Cortex of kidney (tissue), 1 donor: ENCODE measurements around the gene OR56A1.

Source experiments
- DNase-seq: peaks from one replicate; lab custom pipeline; 2025; lab: John Stamatoyannopoulos, UW

OR56A1 gene

GRCh38 chr11:5989203-5989602, 41.4 kb downstream of the OR56A1 start:
- no peak for DNase-seq

- no peak for DNase-seq
Measured at GRCh38 chr11:5986885-5987284, 43.7 kb downstream of the OR56A1 start, which contains the start of gene OR52L1. OR52L1 (minus strand) TSS chr11:5986985; CDS start chr11:5986930, 55 bp downstream.

- DNase-seq, result no peak
Measured at GRCh38 chr11:5983443-5983842, 47.1 kb downstream of the OR56A1 start.

GRCh38 chr11:5973530-5973929, 57.0 kb downstream of the OR56A1 start:
- no peak for DNase-seq
